ENCODE data around the gene LCT. TPM values are rescaled to one million over a fixed set of nuclear protein-coding genes. Genes with fewer than 3 reads are reported as not detected.

LCT gene
- total and polyA plus RNA-seq, 2 of the 13 experiments (the other 11 are each of a cell fraction or from before 2014, with no cell fraction given): not detected

DNA sequence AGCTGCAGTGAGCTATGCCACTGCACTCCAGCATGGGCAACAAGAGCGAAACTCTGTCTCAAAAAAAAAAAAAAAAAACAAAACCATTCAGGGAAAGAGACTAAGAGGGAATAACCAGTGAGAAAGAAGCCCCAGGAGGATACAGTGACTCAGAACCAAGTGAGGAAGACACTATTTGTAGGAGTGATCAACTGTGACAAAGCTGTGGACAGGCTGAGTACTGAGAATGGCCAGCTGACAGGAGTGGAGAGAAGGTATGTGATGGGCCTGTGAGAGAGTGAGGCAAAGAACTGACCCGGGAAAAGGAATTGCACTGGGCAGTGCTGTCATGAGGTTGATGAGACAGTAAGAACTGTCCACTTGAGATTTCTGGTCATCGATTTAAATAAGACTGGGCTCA is 6.7 kb upstream of the LCT start (continued):
- TF ChIP-seq, protein P1, sequence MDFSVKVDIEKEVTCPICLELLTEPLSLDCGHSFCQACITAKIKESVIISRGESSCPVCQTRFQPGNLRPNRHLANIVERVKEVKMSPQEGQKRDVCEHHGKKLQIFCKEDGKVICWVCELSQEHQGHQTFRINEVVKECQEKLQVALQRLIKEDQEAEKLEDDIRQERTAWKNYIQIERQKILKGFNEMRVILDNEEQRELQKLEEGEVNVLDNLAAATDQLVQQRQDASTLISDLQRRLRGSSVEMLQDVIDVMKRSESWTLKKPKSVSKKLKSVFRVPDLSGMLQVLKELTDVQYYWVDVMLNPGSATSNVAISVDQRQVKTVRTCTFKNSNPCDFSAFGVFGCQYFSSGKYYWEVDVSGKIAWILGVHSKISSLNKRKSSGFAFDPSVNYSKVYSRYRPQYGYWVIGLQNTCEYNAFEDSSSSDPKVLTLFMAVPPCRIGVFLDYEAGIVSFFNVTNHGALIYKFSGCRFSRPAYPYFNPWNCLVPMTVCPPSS (IDR thresholded peaks at IDR 0.05): no peak
- TF ChIP-seq ZNF232 (CRISPR knock-in tag; IDR thresholded peaks at IDR 0.05; ENCODE audit: borderline replicate concordance) (no peak), ZSCAN21 (CRISPR knock-in tag; IDR thresholded peaks at IDR 0.05; ENCODE audit: borderline replicate concordance) (no peak), ZNF17 (CRISPR knock-in tag; IDR thresholded peaks at IDR 0.05) (no peak), KDM6A (CRISPR knock-in tag; IDR thresholded peaks at IDR 0.05; ENCODE audit: low read depth) (no peak), NKX3-1 (CRISPR knock-in tag; IDR thresholded peaks at IDR 0.05) (no peak), XBP1 (CRISPR knock-in tag; IDR thresholded peaks at IDR 0.05) (no peak), ZNF782 (CRISPR knock-in tag; IDR thresholded peaks at IDR 0.05; ENCODE audit: borderline replicate concordance) (no peak), RORA (CRISPR knock-in tag; IDR thresholded peaks at IDR 0.05) (no peak), ZNF33A (CRISPR knock-in tag; IDR thresholded peaks at IDR 0.05; ENCODE audit: borderline replicate concordance) (no peak), GTF3A (CRISPR knock-in tag; conservative IDR thresholded peaks at IDR 0.05) (no peak)
- TF ChIP-seq, protein P2, sequence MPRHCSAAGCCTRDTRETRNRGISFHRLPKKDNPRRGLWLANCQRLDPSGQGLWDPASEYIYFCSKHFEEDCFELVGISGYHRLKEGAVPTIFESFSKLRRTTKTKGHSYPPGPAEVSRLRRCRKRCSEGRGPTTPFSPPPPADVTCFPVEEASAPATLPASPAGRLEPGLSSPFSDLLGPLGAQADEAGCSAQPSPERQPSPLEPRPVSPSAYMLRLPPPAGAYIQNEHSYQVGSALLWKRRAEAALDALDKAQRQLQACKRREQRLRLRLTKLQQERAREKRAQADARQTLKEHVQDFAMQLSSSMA (CRISPR knock-in tag; IDR thresholded peaks at IDR 0.05): no peak

DNA sequence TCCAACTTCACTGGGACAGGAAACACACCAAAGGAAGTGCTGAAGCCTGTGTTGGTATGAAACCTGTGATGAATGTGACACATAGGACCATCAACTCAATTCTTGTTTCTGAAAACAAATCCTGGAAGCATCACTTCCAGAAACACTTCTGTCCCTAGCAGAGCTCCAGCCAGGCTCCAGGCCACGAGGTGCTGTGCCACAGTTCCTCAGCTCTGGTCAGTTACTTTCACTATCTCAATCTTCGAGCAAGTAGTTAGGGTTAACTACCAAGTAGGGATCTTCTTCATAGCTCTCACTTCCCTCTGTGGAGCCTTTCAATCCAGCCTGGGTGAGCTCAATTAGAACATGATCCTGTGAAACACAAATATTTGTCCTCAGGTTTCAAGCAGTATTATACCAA is 3.6 kb upstream of the LCT start:
- intact Hi-C loops (cut with micrococcal nuclease; ENCODE audit: unreplicated experiment) (no loop called here), in situ Hi-C loops (cut with HindIII; ENCODE audit: extremely low pct_ligation_motif_present, low pct_unique_long_range_greater_than_20kb) (no loop called here)
- ChIA-PET CTCF (ENCODE audit: low intra/inter-chr PET ratio, low total read pairs) (no interaction called here), POLR2A (no interaction called here)
- no peaks in the 10 kb centered on the region for H4K20me1 ChIP-seq (ENCODE audit: insufficient read depth, low read length)
- no peak overlapping the region for H3K9ac ChIP-seq (ENCODE audit: insufficient read depth, low read depth, low read length)
- no peaks in the 10 kb centered on the region for H3K27me3 ChIP-seq (ENCODE audit: control insufficient read depth in 1 of 2, insufficient read depth in 2 of 2, low read length in 2 of 2)
- DNase-seq (ENCODE audit: low spot score): no peak
- 0 out of 6 replicates have a peak overlapping the region, but pooled peaks of 1 of the 3 experiments have one; percentile 14 for H3K4me3 ChIP-seq (replicated peaks in 1 of 3; ENCODE audit: insufficient read depth in 1 of 3, low read depth in 2 of 3, low read length in 3 of 3)
- H3K79me2 ChIP-seq (ENCODE audit: insufficient read depth, low read length): no peaks in the 10 kb centered on the region
- H3K9me3 ChIP-seq (ENCODE audit: low read length): no peaks in the 10 kb centered on the region
- no peak overlapping the region for H3K27ac ChIP-seq (ENCODE audit: extremely low read length, insufficient read depth, low read length)
- H3K4me2 ChIP-seq (ENCODE audit: low read depth, low read length): peak overlapping the region; percentile 50
- no peak for FAIRE-seq
- no TSS peak for BruUV-seq (replicated peaks)
- H2AFZ ChIP-seq (ENCODE audit: low read length): peak overlapping the region; percentile 51
- peak; percentile 44 for ATAC-seq
- no peaks in the 10 kb centered on the region; a peak in 1 of 5 replicates for H3K36me3 ChIP-seq (replicated peaks in 1 of 2; ENCODE audit: control insufficient read depth in 1 of 2, insufficient read depth in 2 of 2, low read length in 2 of 2)
- WGBS (ENCODE audit: low lambda C conversion rate): 29% methylated on average over 2 of the region's 2 CpGs
- H3K4me1 ChIP-seq (ENCODE audit: insufficient read depth, low read length): no peaks in the 10 kb centered on the region
- TF ChIP-seq ZNF556 (CRISPR knock-in tag; IDR thresholded peaks at IDR 0.05; ENCODE audit: borderline replicate concordance): no peak
- no peak for TF ChIP-seq FIP1L1 (IDR thresholded peaks at IDR 0.05; ENCODE audit: borderline replicate concordance, insufficient read depth, low read depth, low read length)
- TF ChIP-seq NFYC (CRISPR knock-in tag; IDR thresholded peaks at IDR 0.05): no peak
- TF ChIP-seq NFKB2 (CRISPR knock-in tag; IDR thresholded peaks at IDR 0.05; ENCODE audit: borderline replicate concordance): no peak
- TF ChIP-seq ZNF841 (CRISPR knock-in tag; IDR thresholded peaks at IDR 0.05; ENCODE audit: borderline replicate concordance): no peak
- no peak for TF ChIP-seq EEA1 (CRISPR knock-in tag; IDR thresholded peaks at IDR 0.05; ENCODE audit: borderline replicate concordance)
- TF ChIP-seq ETV5 (CRISPR knock-in tag; IDR thresholded peaks at IDR 0.05; ENCODE audit: borderline replicate concordance): no peak

Data from HepG2 (cell line).